ENCODE measurements around the gene ECE2.

DNA sequence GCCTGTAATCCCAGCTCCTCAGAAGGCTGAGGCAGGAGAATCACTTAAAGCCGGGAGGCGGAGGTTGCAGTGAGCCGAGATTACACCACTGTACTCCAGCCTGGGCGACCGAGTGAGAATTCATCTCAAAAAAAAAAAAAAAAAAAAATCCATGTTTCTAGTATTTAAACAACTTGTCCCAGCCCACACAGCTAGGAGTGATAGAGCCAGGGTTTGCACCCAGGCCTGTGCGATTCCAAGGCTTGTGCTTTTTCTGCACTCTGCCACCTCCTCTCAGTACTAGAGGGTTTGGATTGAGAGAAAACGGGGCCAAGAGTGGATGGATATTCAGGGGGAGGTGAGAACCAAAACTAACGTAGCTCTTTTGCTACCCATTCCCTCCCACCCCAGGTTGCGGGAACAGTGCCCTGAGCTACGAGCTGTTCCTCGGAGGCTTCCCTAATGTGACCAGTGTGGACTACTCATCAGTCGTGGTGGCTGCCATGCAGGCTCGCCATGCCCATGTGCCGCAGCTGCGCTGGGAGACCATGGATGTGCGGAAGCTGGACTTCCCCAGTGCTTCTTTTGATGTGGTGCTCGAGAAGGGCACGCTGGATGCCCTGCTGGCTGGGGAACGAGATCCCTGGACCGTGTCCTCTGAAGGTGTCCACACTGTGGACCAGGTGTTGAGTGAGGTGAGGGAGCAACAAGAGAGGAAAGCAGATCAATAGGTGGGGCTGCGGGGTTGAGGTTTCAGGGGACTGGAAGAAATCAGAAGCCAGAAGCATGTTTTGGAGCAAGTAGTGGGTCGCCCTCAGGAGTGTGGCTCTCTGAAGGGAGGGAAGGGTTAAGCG, 18.5 kb upstream of the ECE2 start:
- TF ChIP-seq, protein P1, sequence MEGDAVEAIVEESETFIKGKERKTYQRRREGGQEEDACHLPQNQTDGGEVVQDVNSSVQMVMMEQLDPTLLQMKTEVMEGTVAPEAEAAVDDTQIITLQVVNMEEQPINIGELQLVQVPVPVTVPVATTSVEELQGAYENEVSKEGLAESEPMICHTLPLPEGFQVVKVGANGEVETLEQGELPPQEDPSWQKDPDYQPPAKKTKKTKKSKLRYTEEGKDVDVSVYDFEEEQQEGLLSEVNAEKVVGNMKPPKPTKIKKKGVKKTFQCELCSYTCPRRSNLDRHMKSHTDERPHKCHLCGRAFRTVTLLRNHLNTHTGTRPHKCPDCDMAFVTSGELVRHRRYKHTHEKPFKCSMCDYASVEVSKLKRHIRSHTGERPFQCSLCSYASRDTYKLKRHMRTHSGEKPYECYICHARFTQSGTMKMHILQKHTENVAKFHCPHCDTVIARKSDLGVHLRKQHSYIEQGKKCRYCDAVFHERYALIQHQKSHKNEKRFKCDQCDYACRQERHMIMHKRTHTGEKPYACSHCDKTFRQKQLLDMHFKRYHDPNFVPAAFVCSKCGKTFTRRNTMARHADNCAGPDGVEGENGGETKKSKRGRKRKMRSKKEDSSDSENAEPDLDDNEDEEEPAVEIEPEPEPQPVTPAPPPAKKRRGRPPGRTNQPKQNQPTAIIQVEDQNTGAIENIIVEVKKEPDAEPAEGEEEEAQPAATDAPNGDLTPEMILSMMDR (IDR thresholded peaks at IDR 0.05; ENCODE audit: low read length), result no peak
- TF ChIP-seq EZH2 (IDR thresholded peaks at IDR 0.05; ENCODE audit: borderline replicate concordance, low read length), result no peak

Data from OCI-LY1 (cell line).